HL-60 (cell line): ENCODE data around the gene ITGAD.

Experiments
- CTCF ChIP-seq: IDR thresholded peaks from one replicate; pipeline ENCODE4 v1.5.1; 2011; ENCODE audit warnings: low read length, control low read depth, inconsistent platforms; ENCODE audit not compliant: insufficient read depth
- GABPA ChIP-seq: IDR thresholded peaks from 2 replicates; pipeline ENCODE4 v1.6.1; 2012; ENCODE audit warnings: low read depth
- POLR2AphosphoS5 ChIP-seq: IDR thresholded peaks from 2 replicates; pipeline ENCODE4 v1.6.1; 2012; ENCODE audit warnings: low read depth
- REST ChIP-seq: IDR thresholded peaks from 2 replicates; pipeline ENCODE4 v1.6.1; 2012; ENCODE audit warnings: low read depth; ENCODE audit not compliant: insufficient replicate concordance
- SPI1 ChIP-seq: IDR thresholded peaks from 2 replicates; pipeline ENCODE4 v1.6.1; 2012; ENCODE audit warnings: low read depth, mild to moderate bottlenecking, borderline replicate concordance

GRCh38 chr16:31355431-31356100, 37.6 kb upstream of the ITGAD start:
- TF ChIP-seq CTCF (no peak), REST (no peak), POLR2AphosphoS5 (no peak), SPI1 (no peak), GABPA (no peak)
